ENCODE measurements around the gene PNPLA3.

- TF ChIP-seq, protein P1, sequence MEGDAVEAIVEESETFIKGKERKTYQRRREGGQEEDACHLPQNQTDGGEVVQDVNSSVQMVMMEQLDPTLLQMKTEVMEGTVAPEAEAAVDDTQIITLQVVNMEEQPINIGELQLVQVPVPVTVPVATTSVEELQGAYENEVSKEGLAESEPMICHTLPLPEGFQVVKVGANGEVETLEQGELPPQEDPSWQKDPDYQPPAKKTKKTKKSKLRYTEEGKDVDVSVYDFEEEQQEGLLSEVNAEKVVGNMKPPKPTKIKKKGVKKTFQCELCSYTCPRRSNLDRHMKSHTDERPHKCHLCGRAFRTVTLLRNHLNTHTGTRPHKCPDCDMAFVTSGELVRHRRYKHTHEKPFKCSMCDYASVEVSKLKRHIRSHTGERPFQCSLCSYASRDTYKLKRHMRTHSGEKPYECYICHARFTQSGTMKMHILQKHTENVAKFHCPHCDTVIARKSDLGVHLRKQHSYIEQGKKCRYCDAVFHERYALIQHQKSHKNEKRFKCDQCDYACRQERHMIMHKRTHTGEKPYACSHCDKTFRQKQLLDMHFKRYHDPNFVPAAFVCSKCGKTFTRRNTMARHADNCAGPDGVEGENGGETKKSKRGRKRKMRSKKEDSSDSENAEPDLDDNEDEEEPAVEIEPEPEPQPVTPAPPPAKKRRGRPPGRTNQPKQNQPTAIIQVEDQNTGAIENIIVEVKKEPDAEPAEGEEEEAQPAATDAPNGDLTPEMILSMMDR (conservative IDR thresholded peaks at IDR 0.05) = no peak
- no peak for TF ChIP-seq ZFX (IDR thresholded peaks at IDR 0.05)
Measured at GRCh38 chr22:43948836-43949406, 25.3 kb downstream of the PNPLA3 start.
